H1 (cell line): ENCODE data around the gene EXOC1. TPM values are rescaled to one million over a fixed set of nuclear protein-coding genes. Genes with fewer than 3 reads are reported as not detected.

Experiments
- HDAC2 ChIP-seq, 2 experiments: fragments of 300-600 bp in 1 of 2; sonication (generic) in 1 of 2; IDR thresholded peaks; 2 replicates each; pipeline ENCODE4 v1.6.1; 2011 to 2012; ENCODE audit warnings: low read depth in 2 of 2, low read length in 2 of 2, mild to moderate bottlenecking in 2 of 2, moderate library complexity in 2 of 2, borderline replicate concordance in 1 of 2, inconsistent platforms in 1 of 2
- MAFK ChIP-seq: IDR thresholded peaks from 2 replicates; pipeline ENCODE4 v1.6.1; 2012; ENCODE audit warnings: low read depth, mild to moderate bottlenecking, improper control_type of control experiment, low read length
- POLR2A ChIP-seq, 2 experiments: IDR thresholded peaks; 1 replicate in 1 of 2; 2 replicates in 1 of 2; pipeline ENCODE4 v1.6.1; 2011; ENCODE audit warnings: low read depth in 2 of 2, low read length in 2 of 2, mild to moderate bottlenecking in 2 of 2; ENCODE audit errors: control extremely low read depth in 1 of 2
- SUZ12 ChIP-seq: fragments of 200-600 bp; sonication (generic); IDR thresholded peaks from 2 replicates; pipeline ENCODE4 v1.6.1; 2012; ENCODE audit warnings: mild to moderate bottlenecking, inconsistent platforms, low read length, moderate library complexity, mixed read lengths
- polyA plus RNA-seq, 7 experiments: library from polyadenylated mRNA; depleted of rRNA in 3 of 7; stranded (reverse) in 5 of 7; unstranded in 2 of 7; fragments of >200 nt in 5 of 7; fragments of 200-250 nt in 2 of 7; gene quantifications; 1 replicate in 5 of 7; 2 replicates in 1 of 7; 4 replicates in 1 of 7; pipeline versions ENCODE4 v1.2.1 to v1.2.3, GENCODE V29; 2011 to 2013; ENCODE audit warnings: missing spikeins in 2 of 7, mixed read lengths in 2 of 7
- total RNA-seq: library from RNA; stranded (reverse); fragmentation: NEBNext Ultra II Directional; extraction: Animal tissue kit (Norgen Biotek cat#: 25700); gene quantifications from 2 replicates; pipeline ENCODE4 v1.2.1, GENCODE V29; 2021
- TF ChIP-seq, protein P1 (sequence below): IDR thresholded peaks from 2 replicates; pipeline ENCODE4 v1.6.1; 2012; ENCODE audit warnings: low read length, inconsistent platforms
- TF ChIP-seq, protein P2 (sequence below): IDR thresholded peaks from 2 replicates; pipeline ENCODE4 v1.6.1; 2011; ENCODE audit warnings: low read length, improper control_type of control experiment

The EXOC1 gene
- total and polyA plus RNA-seq, 2 of the 8 experiments (the other 6 are each of a cell fraction or from before 2014, with no cell fraction given) = 5.9 to 19.6 TPM

DNA sequence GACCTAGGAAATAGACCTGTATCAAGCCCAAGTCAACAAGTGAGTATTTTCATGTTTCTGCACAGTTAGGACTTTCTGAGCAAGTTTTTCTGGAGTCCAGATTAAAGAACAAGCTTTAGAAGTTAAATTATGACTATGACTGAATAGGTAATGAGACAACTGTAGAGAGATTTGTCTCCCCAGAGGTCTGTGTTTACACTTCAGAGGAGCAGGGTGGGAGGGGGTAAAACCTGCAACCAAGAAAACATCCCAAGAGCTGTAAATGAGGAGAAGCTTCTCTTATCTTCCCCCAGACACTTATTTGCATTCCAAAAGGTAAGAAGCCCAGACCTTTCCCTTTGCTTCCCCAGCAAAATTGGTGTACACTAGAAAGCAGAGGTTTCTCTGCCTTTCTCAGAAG, 73.2 kb downstream of the EXOC1 start (continued):
- TF ChIP-seq, protein P1, sequence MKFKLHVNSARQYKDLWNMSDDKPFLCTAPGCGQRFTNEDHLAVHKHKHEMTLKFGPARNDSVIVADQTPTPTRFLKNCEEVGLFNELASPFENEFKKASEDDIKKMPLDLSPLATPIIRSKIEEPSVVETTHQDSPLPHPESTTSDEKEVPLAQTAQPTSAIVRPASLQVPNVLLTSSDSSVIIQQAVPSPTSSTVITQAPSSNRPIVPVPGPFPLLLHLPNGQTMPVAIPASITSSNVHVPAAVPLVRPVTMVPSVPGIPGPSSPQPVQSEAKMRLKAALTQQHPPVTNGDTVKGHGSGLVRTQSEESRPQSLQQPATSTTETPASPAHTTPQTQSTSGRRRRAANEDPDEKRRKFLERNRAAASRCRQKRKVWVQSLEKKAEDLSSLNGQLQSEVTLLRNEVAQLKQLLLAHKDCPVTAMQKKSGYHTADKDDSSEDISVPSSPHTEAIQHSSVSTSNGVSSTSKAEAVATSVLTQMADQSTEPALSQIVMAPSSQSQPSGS = no peak
- no peak for TF ChIP-seq SUZ12
- TF ChIP-seq POLR2A (IDR thresholded peaks at IDR 0.05; ENCODE audit: control extremely low read depth in 1 of 2, low read depth in 2 of 2, low read length in 2 of 2) = no peak
- no peak for TF ChIP-seq HDAC2 (IDR thresholded peaks at IDR 0.05; ENCODE audit: borderline replicate concordance in 1 of 2, low read depth in 2 of 2, low read length in 2 of 2)
- no peak for TF ChIP-seq MAFK
- TF ChIP-seq, protein P2, sequence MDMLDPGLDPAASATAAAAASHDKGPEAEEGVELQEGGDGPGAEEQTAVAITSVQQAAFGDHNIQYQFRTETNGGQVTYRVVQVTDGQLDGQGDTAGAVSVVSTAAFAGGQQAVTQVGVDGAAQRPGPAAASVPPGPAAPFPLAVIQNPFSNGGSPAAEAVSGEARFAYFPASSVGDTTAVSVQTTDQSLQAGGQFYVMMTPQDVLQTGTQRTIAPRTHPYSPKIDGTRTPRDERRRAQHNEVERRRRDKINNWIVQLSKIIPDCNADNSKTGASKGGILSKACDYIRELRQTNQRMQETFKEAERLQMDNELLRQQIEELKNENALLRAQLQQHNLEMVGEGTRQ = no peak
